ENCODE measurements around the gene BBS5.
"Not testable (repeated sequence)": the region's sequence is repeated elsewhere in the genome, so short reads cannot be mapped to it uniquely, and the experiment has no call there.

Gene BBS5

GRCh38 chr2:169479257-169480078, at the start of gene BBS5:
Gene BBS5 (plus strand): TSS chr2:169479494. CDS start chr2:169479554, 60 bp downstream.
- in situ Hi-C loops (cut with HindIII; ENCODE audit: low pct_unique_long_range_greater_than_20kb, low sequenced_read_pairs) = no loop called here
- no peak for TF ChIP-seq JUND (IDR thresholded peaks at IDR 0.05; ENCODE audit: low read depth)
- peak; percentile 67 to 81 for DNase-seq (ENCODE audit: low read depth in 1 of 2, low spot score in 1 of 2)

DNA sequence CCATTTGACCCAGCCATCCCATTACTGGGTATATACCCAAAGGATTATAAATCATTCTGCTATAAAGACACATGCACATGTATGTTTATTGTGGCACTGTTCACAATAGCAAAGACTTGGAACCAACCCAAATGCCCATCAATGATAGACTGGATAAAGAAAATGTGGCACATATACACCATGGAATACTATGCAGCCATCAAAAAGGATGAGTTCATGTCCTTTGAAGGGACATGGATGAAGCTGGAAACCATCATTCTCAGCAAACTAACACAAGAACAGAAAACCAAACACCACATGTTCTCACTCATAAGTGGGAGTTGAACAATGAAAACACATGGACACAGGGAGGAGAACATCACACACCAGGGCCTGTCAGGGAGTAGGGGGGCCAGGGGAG, 47.5 kb upstream of the BBS5 start:
- in situ Hi-C loops (cut with HindIII; ENCODE audit: low pct_unique_long_range_greater_than_20kb, low sequenced_read_pairs); DNase-seq (ENCODE audit: low read depth in 1 of 2, low spot score in 1 of 2): not testable (repeated sequence)

GRCh38 chr2:169434236-169434635, 45.1 kb upstream of the BBS5 start:
- DNase-seq (ENCODE audit: low read depth in 1 of 2, low spot score in 1 of 2); in situ Hi-C loops (cut with HindIII; ENCODE audit: low pct_unique_long_range_greater_than_20kb, low sequenced_read_pairs): not testable (repeated sequence)

- TF ChIP-seq JUND (IDR thresholded peaks at IDR 0.05; ENCODE audit: low read depth) = no peak
- DNase-seq (ENCODE audit: low read depth in 1 of 2, low spot score in 1 of 2) = no peak
- in situ Hi-C loops (cut with HindIII; ENCODE audit: low pct_unique_long_range_greater_than_20kb, low sequenced_read_pairs) = no loop called here
Observed at GRCh38 chr2:169438466-169439072, 40.7 kb upstream of the BBS5 start.

- in situ Hi-C loops (cut with HindIII; ENCODE audit: low pct_unique_long_range_greater_than_20kb, low sequenced_read_pairs) = no loop called here
- DNase-seq (ENCODE audit: low read depth in 1 of 2, low spot score in 1 of 2) = no peak
- TF ChIP-seq JUND (IDR thresholded peaks at IDR 0.05; ENCODE audit: low read depth) = no peak
Observed at GRCh38 chr2:169439900-169440299, 39.4 kb upstream of the BBS5 start.

DNA sequence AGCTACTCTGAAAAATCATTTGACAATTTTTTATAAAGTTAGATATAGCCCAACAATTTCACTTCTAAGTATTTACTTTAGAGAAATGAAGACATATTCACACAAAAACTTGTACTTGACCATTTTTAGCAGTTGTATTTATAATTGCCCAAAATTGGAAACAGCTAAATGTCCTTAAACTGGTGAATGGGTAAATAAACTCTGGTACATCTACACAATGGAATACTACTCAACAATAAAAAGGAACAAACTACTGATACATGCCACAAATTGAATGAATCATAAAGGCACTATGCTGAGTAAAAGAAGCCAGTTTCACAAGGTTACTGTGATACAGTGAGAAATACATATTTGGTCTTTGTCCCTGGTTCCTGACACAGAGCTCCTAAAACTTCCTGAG, 32.8 kb upstream of the BBS5 start:
- DNase-seq (ENCODE audit: low read depth in 1 of 2, low spot score in 1 of 2) = no peak
- no peak for TF ChIP-seq JUND (IDR thresholded peaks at IDR 0.05; ENCODE audit: low read depth)
- in situ Hi-C loops (cut with HindIII; ENCODE audit: low pct_unique_long_range_greater_than_20kb, low sequenced_read_pairs) = no loop called here

- in situ Hi-C loops (cut with HindIII; ENCODE audit: low pct_unique_long_range_greater_than_20kb, low sequenced_read_pairs) = no loop called here
- DNase-seq (ENCODE audit: low read depth in 1 of 2, low spot score in 1 of 2) = no peak
- TF ChIP-seq JUND (IDR thresholded peaks at IDR 0.05; ENCODE audit: low read depth) = no peak
Observed at GRCh38 chr2:169448316-169448715, 31.0 kb upstream of the BBS5 start.

DNA sequence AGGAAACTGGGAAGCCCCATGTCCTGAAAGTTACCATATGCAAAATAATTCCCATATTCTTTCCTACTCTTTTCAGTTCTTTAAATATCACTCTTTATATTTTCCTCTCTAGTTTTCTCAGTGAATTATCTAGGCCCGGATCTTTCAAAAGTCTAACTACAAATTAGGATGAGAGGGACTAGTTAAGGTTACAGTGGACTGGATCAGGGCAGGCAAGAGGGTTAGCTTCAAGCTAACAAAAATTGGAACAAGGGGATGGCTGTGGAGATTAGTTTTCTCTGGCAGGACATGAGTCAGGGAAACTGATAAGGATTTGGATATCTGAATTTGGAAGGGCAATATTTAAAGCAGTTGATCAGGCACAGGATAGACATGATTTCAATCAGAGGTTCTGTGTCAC, 30.4 kb upstream of the BBS5 start:
- TF ChIP-seq JUND (IDR thresholded peaks at IDR 0.05; ENCODE audit: low read depth) = no peak
- no peak for DNase-seq (ENCODE audit: low read depth in 1 of 2, low spot score in 1 of 2)
- in situ Hi-C loops (cut with HindIII; ENCODE audit: low pct_unique_long_range_greater_than_20kb, low sequenced_read_pairs) = no loop called here

DNA sequence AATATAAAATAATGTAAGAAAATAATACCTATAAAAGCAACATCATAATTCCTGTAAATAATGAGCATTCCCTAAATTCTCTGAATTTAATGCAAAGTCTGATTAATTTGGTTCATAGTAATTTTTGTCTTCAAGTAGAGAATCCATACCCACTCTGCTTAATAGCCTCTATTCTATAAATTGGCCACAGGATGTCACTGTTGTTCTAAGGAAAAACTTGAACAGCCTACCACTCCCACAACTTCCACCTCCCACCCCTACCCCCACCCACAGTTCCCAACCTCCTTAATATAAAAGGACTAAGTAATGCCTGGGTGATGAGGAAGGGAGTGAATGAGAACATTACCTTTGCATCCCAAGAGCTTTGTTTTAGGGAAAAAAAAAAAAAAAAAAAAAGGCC, 27.2 kb upstream of the BBS5 start:
- no peak for TF ChIP-seq JUND (IDR thresholded peaks at IDR 0.05; ENCODE audit: low read depth)
- in situ Hi-C loops (cut with HindIII; ENCODE audit: low pct_unique_long_range_greater_than_20kb, low sequenced_read_pairs) = no loop called here
- DNase-seq (ENCODE audit: low read depth in 1 of 2, low spot score in 1 of 2) = peak; percentile 7 to 56

- in situ Hi-C loops (cut with HindIII; ENCODE audit: low pct_unique_long_range_greater_than_20kb, low sequenced_read_pairs); DNase-seq (ENCODE audit: low read depth in 1 of 2, low spot score in 1 of 2): not testable (repeated sequence)
Observed at GRCh38 chr2:169453044-169453443, 26.2 kb upstream of the BBS5 start.

DNA sequence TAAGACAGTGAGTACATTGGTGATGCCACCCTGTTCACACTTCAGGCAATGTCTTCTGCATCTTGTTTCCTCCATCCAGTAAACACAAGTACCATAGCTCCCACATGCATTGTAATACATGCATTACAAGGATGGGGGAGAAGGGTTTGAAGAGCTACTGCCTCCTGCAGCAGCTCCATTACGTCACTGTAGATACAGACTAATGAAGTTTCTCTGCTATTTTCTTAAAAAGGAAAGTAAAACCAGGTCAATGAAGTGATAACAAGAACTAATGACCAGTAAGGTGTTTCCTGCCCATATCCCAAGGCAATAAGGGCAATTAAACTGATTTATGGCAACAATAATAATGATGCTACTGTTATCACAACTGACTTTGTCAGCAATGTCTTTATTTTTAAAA, 18.2 kb upstream of the BBS5 start:
- no peak for TF ChIP-seq JUND (IDR thresholded peaks at IDR 0.05; ENCODE audit: low read depth)
- in situ Hi-C loops (cut with HindIII; ENCODE audit: low pct_unique_long_range_greater_than_20kb, low sequenced_read_pairs) = no loop called here
- no peak for DNase-seq (ENCODE audit: low read depth in 1 of 2, low spot score in 1 of 2)

GRCh38 chr2:169462896-169463695, 16.2 kb upstream of the BBS5 start:
- DNase-seq (ENCODE audit: low read depth in 1 of 2, low spot score in 1 of 2) = no peak
- in situ Hi-C loops (cut with HindIII; ENCODE audit: low pct_unique_long_range_greater_than_20kb, low sequenced_read_pairs) = no loop called here

DNA sequence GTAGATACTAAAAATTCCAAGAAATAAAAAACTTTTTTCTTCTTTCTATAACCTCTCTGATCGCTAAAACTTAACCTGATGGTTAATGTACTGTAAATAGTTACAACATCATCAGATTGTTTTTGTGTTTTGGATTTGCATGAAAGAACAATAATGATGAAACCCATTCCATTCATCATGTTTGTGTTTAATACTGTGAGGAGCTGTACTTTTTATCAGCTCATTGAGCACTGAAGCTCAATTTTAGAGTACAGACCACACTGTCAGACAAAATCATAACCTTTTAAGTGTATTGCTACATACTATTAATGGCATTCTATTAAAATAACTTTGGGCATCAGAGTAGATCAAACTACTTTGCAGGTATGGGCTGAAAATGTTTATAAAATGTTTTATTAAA, 14.8 kb upstream of the BBS5 start:
- no peak for TF ChIP-seq JUND (IDR thresholded peaks at IDR 0.05; ENCODE audit: low read depth)

More at GRCh38 chr2:169462896-169463695, 16.2 kb upstream of the BBS5 start:
- TF ChIP-seq JUND (IDR thresholded peaks at IDR 0.05; ENCODE audit: low read depth) = no peak

More for the DNA sequence above, 14.8 kb upstream of the BBS5 start:
- in situ Hi-C loops (cut with HindIII; ENCODE audit: low pct_unique_long_range_greater_than_20kb, low sequenced_read_pairs) = no loop called here
- no peak for DNase-seq (ENCODE audit: low read depth in 1 of 2, low spot score in 1 of 2)
